HG02840 (cell line): ENCODE measurements around the gene UBL4A.
"Not testable (repeated sequence)": the region's sequence is repeated elsewhere in the genome, so short reads cannot be mapped to it uniquely, and the experiment has no call there.

Source experiments
- ATAC-seq: cut with Tn5 transposase; IDR thresholded peaks from one replicate; pipeline ENCODE4 v1.9.1; 2021; ENCODE audit warnings: mild to moderate bottlenecking, moderate library complexity, moderate number of reproducible peaks; ENCODE audit not compliant: unreplicated experiment, low FRiP score

Gene UBL4A

DNA sequence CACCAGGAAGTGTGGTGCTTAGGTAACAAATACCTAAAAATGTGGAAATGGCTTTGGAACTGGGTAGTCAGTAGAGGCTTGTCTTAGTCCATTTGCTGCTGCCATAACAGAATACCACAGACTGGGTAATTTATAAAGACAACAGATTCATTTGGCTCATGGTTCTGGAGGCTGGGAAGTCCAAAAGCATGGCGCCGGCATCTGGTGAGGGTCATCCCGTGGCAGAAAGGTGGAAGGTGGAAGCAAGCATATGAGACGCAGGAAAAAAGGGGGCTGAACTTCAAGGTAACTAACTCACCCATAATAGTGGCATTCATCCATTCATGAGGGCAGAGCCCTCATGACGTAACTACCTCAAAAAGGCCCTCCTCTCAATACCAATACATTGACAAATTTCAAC lies 23.0 kb upstream of the UBL4A start:
- ATAC-seq = no peak

DNA sequence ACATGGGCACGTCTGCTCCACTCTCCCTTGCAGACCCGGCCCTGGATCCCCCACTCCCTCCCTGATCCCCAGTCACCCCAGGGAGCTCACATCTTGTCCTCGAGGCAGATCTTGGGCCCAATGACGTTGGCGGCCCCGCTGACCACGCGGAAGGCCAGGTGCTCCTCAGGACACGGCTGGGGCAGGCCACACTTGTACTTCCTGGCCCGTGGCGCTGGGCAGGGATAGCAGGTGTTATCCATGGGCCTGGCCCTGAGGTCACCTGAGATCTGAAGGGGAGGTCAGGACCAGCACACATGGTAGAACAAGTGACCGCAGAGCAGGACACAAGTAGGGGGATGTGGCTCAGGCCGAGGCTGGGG lies 21.9 kb upstream of the UBL4A start:
- no peak for ATAC-seq

DNA sequence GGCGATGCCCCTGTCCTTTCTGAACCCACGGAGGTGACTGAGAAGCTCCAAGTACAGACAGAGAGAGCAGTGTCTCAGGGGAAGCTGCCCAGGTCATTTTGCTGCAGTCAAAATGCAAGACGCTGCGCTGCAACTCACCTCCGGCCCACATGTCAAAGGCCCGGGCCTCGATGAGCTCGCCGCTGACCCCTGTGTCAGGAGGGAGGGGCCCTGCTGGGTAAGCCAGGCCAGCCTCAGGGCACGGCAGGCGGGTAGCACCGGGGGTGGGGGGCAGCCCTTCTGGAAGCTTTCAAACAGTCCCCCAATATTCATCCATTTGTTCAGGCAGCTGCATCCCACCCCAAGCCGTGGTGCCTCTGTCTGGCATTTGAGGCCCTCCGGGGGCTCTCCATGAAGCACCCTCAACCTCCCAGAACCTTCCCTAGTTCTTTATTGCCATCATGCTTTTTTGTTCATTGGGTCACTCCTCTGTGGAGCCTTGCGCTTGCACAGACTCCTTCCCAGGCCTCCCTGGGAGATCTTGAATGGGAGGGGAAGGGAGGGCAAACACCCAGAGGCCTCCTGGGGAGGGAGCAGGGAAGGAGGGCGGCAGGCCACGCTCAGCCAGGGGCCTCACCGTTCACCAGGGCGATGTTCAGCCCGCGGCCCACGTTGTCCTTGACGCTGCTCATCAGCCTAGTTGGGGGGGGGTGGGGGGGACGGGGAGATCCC lies 21.4 kb upstream of the UBL4A start:
- no peak for ATAC-seq

DNA sequence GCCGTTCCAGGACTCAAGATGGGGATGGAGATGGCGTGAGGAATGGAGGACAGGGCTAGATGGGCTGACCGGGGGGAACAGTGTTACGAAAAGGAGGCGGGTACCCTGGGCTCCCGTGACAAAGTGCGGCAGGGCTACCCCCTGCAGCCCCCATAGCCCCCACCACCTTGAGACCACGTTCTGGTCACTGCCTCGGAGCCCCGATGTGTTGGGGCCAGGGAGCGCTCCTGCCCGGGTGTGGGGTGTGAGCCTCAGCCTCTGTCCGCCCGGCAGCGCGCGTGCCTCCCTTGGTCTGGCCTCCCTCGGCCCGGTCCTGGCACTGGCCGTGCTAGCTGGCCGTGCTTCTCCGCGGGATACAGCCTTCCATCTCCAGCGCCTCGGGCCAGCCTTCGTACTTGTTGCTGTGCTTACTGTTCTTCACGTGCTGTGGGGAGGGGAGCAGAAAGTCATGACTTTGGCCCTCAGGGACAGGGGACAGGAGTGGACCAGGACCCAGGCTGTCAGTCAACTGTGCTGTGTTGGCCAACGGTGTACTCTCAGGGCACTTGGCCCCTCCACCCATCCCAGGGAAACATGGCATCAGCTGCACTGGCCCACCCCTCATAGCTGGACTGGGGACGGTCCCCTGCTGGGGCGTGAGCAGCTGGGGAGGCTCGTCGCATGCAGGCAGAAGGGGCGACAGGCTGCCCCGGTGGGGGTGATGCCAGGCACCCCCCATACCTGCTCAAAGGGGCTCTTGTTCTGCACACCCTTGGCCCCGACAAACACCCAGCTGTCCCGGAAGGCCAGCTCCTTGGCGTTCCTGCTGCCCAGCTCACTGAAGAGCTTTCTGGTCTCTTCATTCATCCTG lies 20.3 kb upstream of the UBL4A start:
- ATAC-seq = no peak

DNA sequence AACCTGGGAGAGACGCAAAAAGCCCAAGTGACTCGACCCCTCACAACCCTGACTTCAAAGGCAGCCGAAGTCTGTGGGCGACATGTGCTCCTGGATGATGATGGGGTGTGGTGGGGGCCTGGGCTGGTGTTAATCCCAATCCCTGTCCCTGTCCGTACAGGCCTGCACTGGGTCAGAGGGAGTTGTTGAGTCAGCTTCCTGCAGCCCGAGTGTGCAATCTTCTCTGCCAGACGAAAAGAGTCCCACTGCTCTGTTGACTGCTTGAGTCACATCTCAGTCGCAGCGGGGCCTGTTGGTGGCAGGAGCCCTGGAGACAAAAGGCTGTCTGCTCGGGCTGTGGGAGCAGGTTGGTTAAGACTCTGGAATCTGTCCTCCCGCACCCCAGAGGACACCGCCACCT lies 19.3 kb upstream of the UBL4A start:
- no peak for ATAC-seq

DNA sequence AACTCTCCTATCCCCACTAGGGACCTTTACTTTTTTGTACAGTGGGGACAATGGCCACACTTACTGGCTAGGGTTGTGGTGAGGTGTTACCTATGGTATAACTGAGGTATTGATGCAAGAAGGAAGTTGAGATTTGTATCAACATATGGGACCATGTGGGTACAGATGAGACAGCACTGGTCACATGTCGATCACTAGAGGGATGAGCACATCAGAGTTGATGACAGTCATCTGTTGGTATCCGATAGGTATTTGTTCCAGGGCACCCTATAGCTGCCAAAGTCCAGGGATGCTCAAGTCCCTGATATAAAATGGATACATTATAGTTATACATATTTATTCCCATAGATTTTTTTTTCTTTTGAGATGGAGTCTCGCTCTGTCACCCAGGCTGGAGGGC lies 16.6 kb upstream of the UBL4A start:
- ATAC-seq = no peak

DNA sequence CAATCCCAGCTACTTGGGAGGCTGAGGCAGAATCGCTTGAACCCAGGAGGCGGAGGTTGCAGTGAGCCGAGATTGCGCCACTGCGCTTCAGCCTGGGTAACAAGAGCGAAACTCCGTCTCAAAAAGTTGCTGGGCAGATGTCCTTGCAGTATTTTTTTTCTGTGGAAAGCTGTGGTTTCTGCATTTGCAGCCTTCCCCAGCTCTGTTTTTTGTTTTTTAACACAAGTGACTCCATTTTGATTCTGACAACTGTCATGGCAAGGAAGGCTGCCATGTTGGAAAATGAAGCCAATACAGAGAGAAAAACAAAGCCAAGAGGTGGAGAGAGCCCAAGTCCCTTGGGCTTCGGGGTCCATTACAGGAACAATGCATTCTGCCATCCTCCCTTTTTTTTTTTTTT lies 15.7 kb upstream of the UBL4A start:
- no peak for ATAC-seq

DNA sequence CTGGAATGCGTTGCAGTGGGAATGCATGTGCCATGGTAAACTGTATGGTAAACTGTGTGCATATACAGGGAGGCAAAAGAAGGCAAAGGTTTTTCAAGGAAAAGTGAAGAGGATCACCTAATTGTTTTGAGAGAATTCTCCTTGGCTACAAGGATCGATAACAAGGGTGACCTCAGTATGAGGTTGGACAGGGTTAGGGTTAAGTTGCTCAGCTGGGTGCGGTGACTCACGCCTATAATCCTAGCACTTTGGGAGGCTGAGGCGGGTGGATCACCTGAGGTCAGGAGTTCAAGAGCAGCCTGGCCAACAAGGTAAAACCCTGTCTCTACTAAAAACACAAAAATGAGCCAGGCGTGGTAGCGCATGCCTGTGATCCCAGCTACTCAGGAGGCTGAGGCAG lies 15.0 kb upstream of the UBL4A start:
- ATAC-seq = not testable (repeated sequence)

DNA sequence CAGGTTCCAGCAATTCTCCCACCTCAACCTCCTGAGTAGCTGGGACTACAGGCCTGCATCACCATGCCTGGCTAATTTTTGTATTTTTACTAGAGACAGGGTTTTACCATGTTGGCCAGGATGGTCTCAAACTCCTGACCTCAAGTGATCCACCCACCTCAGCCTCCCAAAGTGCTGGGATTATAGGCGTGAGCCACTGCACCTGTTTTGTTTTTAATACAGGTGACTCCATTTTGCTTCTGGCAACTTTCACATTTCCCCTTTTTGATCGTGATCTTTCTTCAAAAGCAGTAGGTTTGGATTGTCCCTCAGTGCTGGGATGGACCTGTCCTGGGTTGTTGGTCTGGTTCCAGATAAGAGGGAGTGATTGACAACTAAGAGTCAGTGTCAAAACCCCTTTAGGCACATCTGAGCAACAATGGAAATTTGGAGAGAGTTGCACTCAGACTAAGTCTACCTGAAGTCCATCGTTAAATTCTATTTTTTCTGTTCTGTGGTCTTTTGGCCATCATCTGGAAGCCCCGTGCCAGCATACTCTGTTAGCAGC lies 10.2 kb upstream of the UBL4A start:
- ATAC-seq = not testable (repeated sequence)

DNA sequence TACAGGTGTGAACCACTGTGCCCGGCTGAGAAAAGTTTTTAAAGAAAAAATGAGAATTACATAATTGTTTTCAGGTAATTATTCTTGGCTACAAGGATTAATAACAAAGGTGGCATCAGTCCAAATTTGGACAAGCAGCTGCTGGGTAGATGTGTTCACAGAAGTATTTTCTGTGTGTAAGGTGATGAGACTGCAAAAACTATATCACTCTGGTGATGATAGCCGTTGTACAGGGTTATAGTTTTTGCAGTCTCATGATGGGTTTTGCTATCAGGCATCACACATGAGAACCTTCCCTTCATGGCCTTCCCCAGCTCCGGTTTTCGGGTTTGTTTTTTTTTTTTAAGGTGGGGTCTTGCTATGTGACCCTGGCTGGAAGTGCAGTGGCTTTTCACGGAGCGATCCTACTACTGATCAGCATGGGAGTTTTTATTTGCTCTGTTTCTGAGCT lies 9.1 kb upstream of the UBL4A start:
- ATAC-seq = no peak

DNA sequence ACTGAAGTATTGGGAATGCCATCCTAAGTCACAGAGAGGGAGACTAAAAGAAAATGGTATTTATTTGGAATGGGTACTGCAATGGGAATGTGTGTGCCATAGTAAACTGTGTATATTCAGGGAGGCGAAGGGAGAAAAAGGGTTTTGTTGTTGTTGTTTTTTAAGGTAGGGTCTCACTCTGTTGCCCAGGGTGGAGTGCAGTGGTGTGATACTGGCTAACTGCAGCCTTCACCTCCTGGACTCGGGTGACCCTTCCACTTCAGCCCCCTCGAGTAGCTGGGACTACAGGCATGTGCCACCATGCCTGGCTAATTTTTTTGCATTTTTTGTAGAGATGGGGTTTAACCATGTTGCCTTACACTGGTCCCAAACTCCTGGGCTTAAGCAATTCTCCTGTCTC lies 8.3 kb upstream of the UBL4A start:
- ATAC-seq = no peak

DNA sequence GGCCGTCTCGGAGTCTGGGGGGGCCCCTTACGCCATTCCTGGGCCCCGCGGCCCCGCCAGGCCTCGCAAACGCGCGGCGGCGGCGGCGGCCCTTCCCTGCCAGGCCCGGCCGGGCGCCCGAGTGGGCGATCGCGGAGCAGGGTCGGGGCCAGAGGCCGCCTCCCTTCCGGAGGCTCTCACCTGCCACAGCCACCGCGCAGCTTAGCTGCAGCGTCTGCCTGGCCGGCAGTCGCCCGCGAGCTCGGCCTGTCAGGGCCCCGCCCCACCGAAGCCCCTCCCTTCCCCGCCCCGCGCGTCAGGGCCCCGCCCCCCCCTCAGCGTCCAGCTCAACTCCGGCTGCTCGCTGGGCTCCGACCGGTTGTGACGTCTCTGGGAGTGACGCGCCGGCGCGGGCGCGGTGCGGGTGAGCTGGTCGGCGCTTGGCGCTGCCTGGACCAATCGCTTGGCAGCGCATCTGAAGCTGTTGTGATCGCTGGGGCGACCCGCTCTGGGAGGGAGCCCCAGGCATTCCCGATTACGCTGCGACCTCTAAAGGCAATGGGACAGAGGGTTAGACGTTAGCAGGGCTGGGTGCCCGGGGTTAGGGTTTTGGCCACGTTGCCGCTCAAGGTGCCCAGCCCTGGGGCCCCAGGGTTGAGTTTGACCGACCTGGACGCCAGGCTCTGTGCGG lies 4.1 kb upstream of the UBL4A start, which contains the start of gene SLC10A3:
Gene SLC10A3, minus strand, starts transcription at position 216 of the 670 bp plus-strand sequence. CDS start 1,689 bp downstream, outside the sequence.
- peak; percentile 71 for ATAC-seq

DNA sequence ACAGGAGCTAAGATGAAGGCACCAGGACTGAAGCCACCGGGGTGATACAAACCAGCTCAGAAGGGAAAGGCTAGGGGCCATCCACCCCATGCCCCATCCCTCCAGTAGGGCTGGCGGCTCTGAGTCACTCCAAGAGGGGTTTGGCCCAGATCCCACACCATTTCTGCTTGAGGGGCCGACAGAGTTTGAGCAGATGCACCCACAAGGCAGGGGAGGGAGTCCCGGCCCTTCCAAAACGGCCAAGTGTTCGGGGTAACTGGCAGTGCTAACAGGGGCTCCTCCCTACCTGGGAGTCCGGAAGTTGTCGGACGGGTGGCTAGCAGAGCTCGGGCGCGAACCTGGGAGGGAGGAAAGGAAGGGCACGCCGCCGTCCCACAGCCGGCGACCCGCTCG lies 3.6 kb upstream of the UBL4A start:
- ATAC-seq = peak; percentile 9

DNA sequence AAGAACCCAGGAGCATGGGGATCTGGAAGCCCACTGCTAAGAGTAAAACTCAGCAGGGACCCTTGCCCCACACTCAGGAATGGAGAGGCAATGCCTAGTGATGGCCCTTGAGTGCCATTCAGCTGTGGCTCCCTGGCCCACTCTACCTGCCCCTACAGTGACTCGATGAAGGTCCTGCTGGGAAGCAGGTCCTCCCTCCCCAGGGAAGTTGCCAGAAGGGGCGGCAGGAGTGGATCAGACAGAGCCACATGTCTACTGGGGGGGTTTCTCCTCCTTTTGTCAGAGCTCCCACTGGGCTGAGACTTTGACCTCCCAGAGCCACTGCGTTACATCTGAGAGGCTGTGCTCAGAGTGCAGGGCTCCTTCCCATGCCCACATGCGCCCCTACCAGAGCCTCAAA lies 2.8 kb upstream of the UBL4A start:
- ATAC-seq = no peak

DNA sequence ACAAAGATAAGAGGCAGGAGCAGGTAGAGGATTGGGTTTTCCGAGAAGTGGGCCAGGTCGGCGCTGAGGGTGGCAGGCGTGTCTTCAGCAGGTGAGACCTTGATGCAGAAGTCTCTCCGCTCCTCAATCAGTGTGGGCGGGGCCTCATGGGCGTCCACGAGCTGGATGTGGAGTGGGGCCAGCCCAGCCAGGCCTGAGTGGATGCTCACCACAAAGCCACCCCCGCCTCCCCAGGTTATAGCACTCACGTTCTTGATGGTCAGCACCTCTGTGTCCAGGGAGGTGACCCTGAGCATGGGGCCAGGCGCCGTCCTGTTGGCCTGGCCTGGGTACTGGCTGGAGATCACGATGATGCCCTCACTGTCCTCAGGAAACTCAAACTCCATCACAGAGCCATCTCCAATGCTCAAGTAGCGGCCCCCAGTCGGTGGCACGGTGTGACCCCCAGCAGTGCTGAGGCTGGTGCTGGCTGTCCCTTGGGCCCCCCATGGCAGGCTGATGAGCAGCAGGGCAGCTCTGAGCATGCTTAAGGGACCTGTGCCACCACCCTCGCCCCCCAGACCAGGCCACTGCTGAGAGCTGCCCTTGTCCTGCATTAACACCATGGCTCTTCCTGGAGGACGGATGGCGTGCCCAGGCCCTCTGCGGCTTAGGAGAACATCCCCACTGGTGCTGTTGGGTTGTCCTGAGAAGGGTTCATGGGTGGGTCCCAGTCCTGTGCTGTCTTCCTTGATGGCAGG lies 2.1 kb upstream of the UBL4A start:
- ATAC-seq = no peak

DNA sequence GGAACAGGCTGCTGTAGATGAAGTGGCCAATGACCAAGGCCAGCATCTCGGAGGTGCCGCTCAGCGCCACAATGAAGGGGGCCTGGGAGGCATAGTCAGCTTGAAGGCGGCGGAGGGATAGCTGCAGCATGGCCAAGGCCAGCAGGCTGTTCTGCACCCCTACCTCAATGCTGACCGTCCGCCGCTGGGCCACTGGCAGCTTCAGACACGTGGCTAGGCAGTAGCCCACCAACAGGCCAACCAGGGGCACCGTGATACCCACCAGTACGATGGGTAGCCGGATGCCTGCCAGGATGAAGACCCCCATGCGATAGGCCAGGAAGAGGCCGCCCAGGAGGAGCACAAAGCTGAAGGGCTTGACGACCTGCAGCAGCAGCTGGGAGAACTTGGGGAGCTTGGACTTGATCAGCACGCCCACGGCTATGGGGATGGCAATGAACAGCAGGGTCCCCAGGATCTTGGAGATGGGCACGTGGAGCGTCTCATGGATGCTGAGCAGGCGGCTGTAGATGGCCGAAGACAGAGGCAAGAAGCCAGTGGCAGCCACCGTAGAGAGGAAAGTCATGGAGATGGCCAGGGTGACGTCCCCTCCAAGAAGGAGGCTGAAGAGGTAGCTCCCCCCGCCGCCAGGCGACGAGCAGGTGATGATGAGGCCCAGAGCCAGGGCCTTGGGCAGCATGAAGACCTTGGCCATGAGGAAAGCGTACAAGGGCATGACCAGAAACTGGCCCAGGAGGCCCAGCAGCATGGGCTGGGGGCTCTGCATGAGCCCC lies 1.3 kb upstream of the UBL4A start:
- no peak for ATAC-seq

DNA sequence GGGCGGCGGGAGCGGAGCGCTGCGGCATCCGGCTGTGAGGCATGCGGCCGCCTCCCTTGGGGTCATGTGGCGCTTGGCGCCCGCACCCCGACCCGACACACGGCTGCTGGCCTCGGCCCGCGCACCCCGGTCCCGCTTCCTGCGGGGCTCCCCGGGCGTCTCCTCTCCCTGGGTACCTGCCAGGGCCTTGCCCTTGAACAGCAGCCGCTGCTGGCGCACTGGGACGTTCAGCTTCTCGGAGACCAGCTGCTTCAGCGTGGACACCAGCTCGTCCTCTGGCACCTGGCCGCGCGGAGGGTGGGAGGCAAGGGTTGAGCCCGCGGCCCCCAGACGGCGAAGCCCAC lies 391 bp downstream of the UBL4A start:
- ATAC-seq = no peak

DNA sequence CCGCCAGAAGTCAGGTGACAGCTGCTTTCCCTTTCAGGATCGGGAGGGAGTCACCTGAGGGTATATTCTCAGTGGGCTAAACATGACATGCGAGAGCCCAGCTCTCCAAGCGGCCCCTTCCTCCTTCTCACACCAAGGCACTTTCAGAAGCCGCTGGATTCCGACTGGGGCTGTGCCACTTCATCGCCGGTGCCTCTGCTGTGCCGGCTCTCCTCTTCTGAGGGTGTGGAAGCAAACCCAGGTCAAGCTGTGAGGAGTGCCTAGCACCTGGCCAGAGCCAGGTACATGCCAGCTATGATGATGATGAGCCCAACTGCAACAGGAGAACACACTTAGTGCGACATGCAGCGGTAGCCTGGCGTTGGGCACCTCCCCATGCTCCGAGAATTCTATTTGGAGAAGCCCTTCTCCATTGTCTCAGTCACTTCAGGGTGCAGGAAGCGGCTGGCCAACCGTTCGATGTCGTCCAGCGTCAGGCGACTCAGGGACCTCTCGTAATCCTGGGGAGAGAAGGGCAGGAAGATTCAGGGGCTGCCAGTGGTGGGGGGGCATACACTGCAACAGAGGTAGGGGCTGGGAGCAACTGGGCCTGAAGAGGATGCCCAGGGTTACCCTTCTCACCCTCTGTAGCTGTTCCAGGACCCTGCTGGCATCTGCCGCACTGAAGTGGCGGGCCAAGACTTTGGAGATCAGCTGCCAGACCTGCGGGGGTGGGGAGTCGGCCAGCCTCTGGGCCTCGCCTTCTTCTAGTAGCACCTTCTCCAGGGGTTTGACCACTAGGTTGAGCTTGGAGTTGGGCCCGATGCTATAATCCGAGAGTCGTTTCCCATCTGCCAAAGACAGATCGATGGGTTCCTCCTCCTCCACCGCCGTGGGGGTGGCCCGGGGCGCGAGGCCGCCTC lies 1.0 kb downstream of the UBL4A start:
- no peak for ATAC-seq
